GM12878 (cell line): ENCODE results near the gene ALDH3B2. TPM values are rescaled to one million over a fixed set of nuclear protein-coding genes. Genes with fewer than 3 reads are reported as not detected.

Experiments used
- ATAC-seq: fragments of 200-7000 bp; cut with Tn5 transposase; 3 replicates; pipeline ENCODE4 v1.9.1; 2020; ENCODE audit warnings: mild to moderate bottlenecking, moderate library complexity
- BruUV-seq: library from RNA; stranded (reverse); fragments of 400-500 nt; replicated peaks from 2 replicates; lab custom pipeline; 2021; lab: Mats Ljungman, UMichigan
- CTCF ChIA-PET: fragments of 300-600 bp; sonication (Branson Sonifier 250); formaldehyde crosslinking; extraction: SDS; loops from one replicate; lab custom pipeline; 2021; ENCODE audit warnings: inconsistent platforms; lab: Yijun Ruan, JAX
- POLR2A ChIA-PET: fragments of 350-600 bp; formaldehyde crosslinking; extraction: SDS; loops from one replicate; lab custom pipeline; 2021; ENCODE audit warnings: inconsistent platforms; lab: Charles Lee
- RAD21 ChIA-PET: fragments of 300-600 bp; sonication (Branson Sonifier 250); formaldehyde crosslinking; loops from one replicate; lab custom pipeline; 2023; ENCODE audit warnings: antibody characterized with exemption; ENCODE audit not compliant: unreplicated experiment; lab: Charles Lee
- SMC1A ChIA-PET: fragments of 300-600 bp; sonication (Branson Sonifier 250); formaldehyde crosslinking; loops from one replicate; lab custom pipeline; 2023; ENCODE audit not compliant: unreplicated experiment, uncharacterized antibody; lab: Charles Lee
- DNase-seq: peaks from one replicate; pipeline ENCODE4 v3.0.0-alpha.2; 2011; ENCODE audit warnings: low read depth, low spot score
- FAIRE-seq: peaks from 3 replicates; lab custom pipeline; 2011; peaks lifted over from hg19 to GRCh38; lab: Jason Lieb, UNC
- H2AFZ ChIP-seq: 2 replicates; pipeline ENCODE4 v1.6.0; 2011; ENCODE audit warnings: low read depth, low read length, control low read depth; ENCODE audit not compliant: control insufficient read depth
- H3K27ac ChIP-seq: 2 replicates; pipeline ENCODE4 v1.5.1; 2011; ENCODE audit warnings: control low read depth; ENCODE audit not compliant: control insufficient read depth, insufficient read depth
- H3K27me3 ChIP-seq, 2 experiments: replicated peaks in 1 of 2; 2 replicates each; pipeline versions ENCODE4 v1.6.0 to v1.6.1; 2011; ENCODE audit warnings: low read length in 1 of 2; ENCODE audit not compliant: control insufficient read depth in 2 of 2, insufficient read depth in 2 of 2
- H3K36me3 ChIP-seq, 2 experiments: 2 replicates each; pipeline ENCODE4 v1.5.1; 2011; ENCODE audit warnings: low read length in 1 of 2; ENCODE audit not compliant: control insufficient read depth in 2 of 2, insufficient read depth in 2 of 2
- H3K4me1 ChIP-seq: 2 replicates; pipeline ENCODE4 v1.6.1; 2011; ENCODE audit warnings: mild to moderate bottlenecking, low read length, moderate library complexity, mixed read lengths; ENCODE audit not compliant: control insufficient read depth, insufficient read depth
- H3K4me2 ChIP-seq: 2 replicates; pipeline ENCODE4 v1.6.0; 2011; ENCODE audit warnings: control low read depth; ENCODE audit not compliant: control insufficient read depth, insufficient read depth
- H3K4me3 ChIP-seq: fragments of 200-600 bp; sonication (generic); 2 replicates; pipeline ENCODE4 v1.5.1; 2016
- H3K79me2 ChIP-seq: 2 replicates; pipeline ENCODE4 v1.6.0; 2011; ENCODE audit warnings: low read length; ENCODE audit not compliant: control insufficient read depth, insufficient read depth
- H3K9ac ChIP-seq: 2 replicates; pipeline ENCODE4 v1.8.0; 2011; ENCODE audit warnings: low read length, control low read depth, mixed read lengths; ENCODE audit not compliant: control insufficient read depth, insufficient read depth
- H3K9me3 ChIP-seq: replicated peaks from 3 replicates; pipeline ENCODE4 v1.5.1; 2011; ENCODE audit warnings: mild to moderate bottlenecking, low read length; ENCODE audit not compliant: control insufficient read depth, insufficient read depth
- H4K20me1 ChIP-seq: 2 replicates; pipeline ENCODE4 v1.6.0; 2011; ENCODE audit not compliant: control insufficient read depth, insufficient read depth
- CTCF ChIP-seq, 3 experiments: IDR thresholded peaks in 2 of 3; conservative IDR thresholded peaks in 1 of 3; 2 replicates each; pipeline ENCODE4 v1.5.1; 2011; ENCODE audit warnings: low read depth in 3 of 3, low read length in 3 of 3, mild to moderate bottlenecking in 3 of 3, control low read depth in 2 of 3, moderate library complexity in 2 of 3, inconsistent platforms in 1 of 3, mixed read lengths in 1 of 3; ENCODE audit not compliant: control insufficient read depth in 2 of 3, insufficient read depth in 1 of 3; ENCODE audit errors: extremely low read depth in 1 of 3
- HCFC1 ChIP-seq: fragments of 150-350 bp; IDR thresholded peaks from 2 replicates; pipeline ENCODE4 v1.6.1; 2014; ENCODE audit warnings: low read length
- POLR2A ChIP-seq: IDR thresholded peaks from 2 replicates; pipeline ENCODE4 v1.6.1; 2011; ENCODE audit warnings: low read depth, mild to moderate bottlenecking, low read length
- RAD21 ChIP-seq: IDR thresholded peaks from 2 replicates; pipeline ENCODE4 v1.6.1; 2011; ENCODE audit warnings: mild to moderate bottlenecking, low read depth, low read length, moderate library complexity; ENCODE audit not compliant: insufficient read depth
- SMC3 ChIP-seq: IDR thresholded peaks from 2 replicates; pipeline ENCODE4 v1.6.1; 2011; ENCODE audit warnings: low read length, improper control_type of control experiment, borderline replicate concordance
- WGBS: methylation state at CpG from one replicate; pipeline ENCODE4 v1.1.6; 2016; ENCODE audit warnings: low lambda C conversion rate; ENCODE audit not compliant: insufficient replicate concordance, insufficient coverage; ENCODE audit errors: missing lambda C conversion rate; 5-methylcytosine and 5-hydroxymethylcytosine counted together
- in situ Hi-C: fragments of 300-500 bp; cut with MboI; formaldehyde crosslinking; loops from 9 replicates; pipeline ENCODE4 v1.14.3; 2018; ENCODE audit warnings: mixed read lengths
- intact Hi-C: fragments of 100-400 bp; cut with micrococcal nuclease; formaldehyde crosslinking; loops from one replicate; pipeline ENCODE4 v1.14.2; 2022; ENCODE audit not compliant: unreplicated experiment
- polyA plus RNA-seq, 11 experiments: library from polyadenylated mRNA; depleted of rRNA in 4 of 11; unstranded in 6 of 11; stranded (reverse) in 5 of 11; fragments of >200 nt; fragmentation: Nextera tagmentation in 4 of 11; fragmentation: Illumina TruSeq in 1 of 11; extraction: Ambion mirVana in 4 of 11; extraction: Trizol in 1 of 11; gene quantifications; 1 replicate in 1 of 11; 2 replicates in 10 of 11; pipeline versions ENCODE4 v1.2.1 to v1.2.3, GENCODE V29; 2011 to 2016; ENCODE audit warnings: inconsistent platforms in 2 of 11, missing spikeins in 2 of 11, low read depth in 1 of 11
- total RNA-seq, 4 experiments: library from RNA; depleted of rRNA in 3 of 4; stranded (reverse); fragments of >200 nt in 3 of 4; fragmentation: Illumina TruSeq in 1 of 4; extraction: Trizol in 1 of 4; gene quantifications; 2 replicates each; pipeline versions ENCODE4 v1.2.1 to v1.2.3, GENCODE V29; 2013 to 2021

ALDH3B2 gene
- total and polyA plus RNA-seq, 10 of the 15 experiments (the other 5 are each of a cell fraction or from before 2014, with no cell fraction given): 0.09 to 0.17 TPM; not detected in 8

- TF ChIP-seq RAD21 (peak; percentile 64), SMC3 (peak; percentile 19; the same call in 1 of the 2 replicates), CTCF (IDR thresholded peaks at IDR 0.05 in 2 of 3, conservative IDR thresholded peaks at IDR 0.05 in 1 of 3; ENCODE audit: control insufficient read depth in 2 of 3, extremely low read depth in 1 of 3, insufficient read depth in 1 of 3, low read depth in 3 of 3, low read length in 3 of 3) (peak in 1 of 3 experiments; percentile 30; a peak in 1 of 6 replicates), POLR2A (no peak), HCFC1 (no peak)
- TF ChIP-seq, all 136 proteins: peak for 3
- DNase-seq (no peak), ATAC-seq (peak; percentile 44), FAIRE-seq (peak; percentile 23)
- Histone ChIP-seq H2AFZ (peak overlapping the region; percentile 41; the same call in 1 of the 2 replicates), H3K27ac (peak overlapping the region; percentile 50), H3K9me3 (peaks cover 3% of the 10 kb centered on the region; the same call in 2 of the 3 replicates), H3K79me2 (no peaks in the 10 kb centered on the region), H3K9ac (no peak overlapping the region), H3K27me3 (no peaks in the 10 kb centered on the region), H3K4me2 (peak overlapping the region; percentile 58), H3K4me3 (no peak overlapping the region), H3K4me1 (peaks cover 61% of the 10 kb centered on the region), H4K20me1 (no peaks in the 10 kb centered on the region), H3K36me3 (no peaks in the 10 kb centered on the region)
- POLR2A ChIA-PET: interaction anchor here (0.5 to 1.4 kb wide), 7 partner anchors 10 to 805 kb away, joined by 3 to 9 read pairs (median 3); no protein-coding TSS in a partner anchor
- SMC1A ChIA-PET: interaction anchor here (1.3 to 6.2 kb wide), 6 partner anchors 10 to 87 kb away, joined by 3 to 69 read pairs (median 4); no protein-coding TSS in a partner anchor
- 57% methylated on average over 23 of the region's 24 CpGs for WGBS
- RAD21 ChIA-PET: interaction anchor here (1.3 to 5.6 kb wide), 4 partner anchors 14 to 69 kb away, joined by 4 to 49 read pairs (median 12); partner anchors contain the start of genes GSTP1 and NUDT8
- CTCF ChIA-PET: interaction anchor here (0.6 to 8.4 kb wide), 10 partner anchors 12 to 282 kb away, joined by 3 to 132 read pairs (median 5); partner anchors contain the start of gene NUDT8
- intact Hi-C loops: no loop called here
- in situ Hi-C loops: no loop called here
- no TSS peak for BruUV-seq
Measured at GRCh38 chr11:67645521-67646461, 28.6 kb downstream of the ALDH3B2 start.
